Measurements from ENCODE around the gene DHX9.
A peak's percentile ranks its signal among the peaks of the same experiment; 100 is the strongest.

Gene DHX9

DNA sequence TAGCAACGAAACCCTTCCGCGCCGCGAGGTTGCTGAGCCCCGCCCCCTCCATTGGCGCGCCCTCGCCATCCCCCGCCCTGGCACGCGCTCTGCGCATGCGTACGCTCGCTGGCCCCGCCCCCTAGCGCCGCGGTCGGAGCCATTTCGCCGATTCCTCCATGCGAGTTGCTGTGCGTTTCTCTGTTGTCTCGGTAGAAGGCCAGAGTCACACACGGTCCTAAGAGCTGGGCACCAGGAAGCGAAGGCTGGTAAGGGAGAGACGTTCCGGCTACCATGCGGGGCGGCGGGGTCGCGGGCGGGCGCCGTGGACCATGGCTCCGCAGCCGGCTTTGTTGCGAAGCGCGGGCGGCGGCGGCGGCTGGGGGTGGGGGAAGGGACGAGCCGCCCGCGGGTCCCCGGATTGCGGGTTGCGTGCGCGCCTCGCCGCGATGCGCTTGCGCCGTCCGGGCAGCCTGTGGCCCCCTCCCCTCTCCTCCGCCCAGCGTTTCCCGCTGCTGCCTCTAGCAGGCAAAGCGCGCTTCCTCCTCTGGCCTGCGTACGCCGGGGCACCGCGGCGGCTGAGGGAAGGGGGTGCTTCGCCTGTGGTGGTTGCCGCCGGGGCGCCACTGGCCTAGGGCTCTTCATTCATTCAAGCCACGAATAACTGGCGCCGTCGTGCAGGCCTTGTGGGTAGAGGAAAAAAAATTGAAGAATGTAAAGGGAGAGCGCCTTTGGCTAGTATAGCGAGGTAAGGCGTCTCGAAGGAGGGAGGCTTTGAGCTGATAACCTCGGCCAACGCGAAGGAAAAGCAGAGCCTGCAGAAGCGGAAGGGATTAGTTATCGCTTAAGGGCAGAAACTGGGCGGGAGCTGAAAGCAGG is at the start of gene DHX9:
TSS of gene DHX9 (plus strand) at position 139 of the 858 bp plus-strand sequence. CDS start 3,220 bp downstream, outside the sequence.
- peak; percentile 97 for DNase-seq (ENCODE audit: low spot score)

DNA sequence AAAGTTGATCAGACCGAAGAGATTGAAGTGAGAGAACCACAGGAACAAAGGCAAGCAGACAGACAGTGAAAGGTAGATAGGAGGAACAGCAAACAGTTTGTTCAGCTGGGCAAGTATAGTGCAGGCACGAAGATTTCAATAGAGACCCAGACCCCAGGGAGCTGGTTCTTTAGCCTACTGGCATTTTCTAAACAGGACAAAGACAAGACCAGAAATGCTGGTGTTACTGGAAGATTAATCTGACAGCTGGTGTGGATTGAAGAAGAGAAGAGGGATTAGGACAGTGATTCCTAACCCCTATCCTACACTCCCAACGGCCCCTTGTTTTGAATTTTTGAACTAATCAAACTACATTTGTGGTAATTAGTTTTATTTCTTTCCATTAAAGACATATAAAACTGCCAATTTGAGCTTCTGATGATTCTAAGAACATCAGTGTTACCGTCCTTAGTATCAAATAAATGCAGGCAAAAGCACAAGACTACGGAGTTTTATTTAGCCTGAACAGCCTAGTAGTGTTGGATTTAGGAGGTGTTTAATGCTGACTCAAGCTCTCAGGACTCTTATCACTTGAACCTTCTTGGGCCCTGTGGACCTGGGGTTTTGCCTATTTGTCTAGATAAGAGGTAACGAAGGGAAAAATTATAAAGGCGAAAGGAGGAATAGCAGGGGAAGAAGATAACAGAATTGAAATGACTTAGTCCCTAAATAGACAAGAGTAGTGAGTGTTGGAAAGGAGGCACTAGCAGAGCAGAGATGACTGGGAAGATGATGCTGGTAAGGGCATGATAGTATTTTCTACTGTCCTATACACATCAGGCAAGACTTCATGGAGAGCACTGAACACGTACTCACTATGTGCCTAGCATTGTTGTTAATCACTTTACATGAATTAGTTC is 47.6 kb upstream of the DHX9 start:
- no peak for DNase-seq (ENCODE audit: low spot score)

DNA sequence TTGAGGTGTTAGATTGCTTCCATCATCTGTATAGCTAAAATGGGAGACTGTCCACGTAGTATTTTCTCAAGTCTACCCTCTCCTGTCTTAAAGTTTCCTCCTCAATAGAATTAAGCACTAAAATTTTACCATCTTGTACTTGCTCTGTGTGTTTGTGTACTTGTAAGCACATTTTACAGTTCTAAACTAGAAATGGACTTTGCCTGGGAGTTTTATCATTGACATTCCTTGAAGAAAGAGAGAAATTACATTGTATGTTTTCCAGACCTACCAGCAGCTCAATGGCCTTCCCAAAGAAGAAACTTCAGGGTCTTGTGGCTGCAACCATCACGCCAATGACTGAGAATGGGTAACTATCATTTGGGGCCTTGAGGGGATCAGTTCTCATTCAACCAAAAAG is 45.1 kb upstream of the DHX9 start:
- DNase-seq (ENCODE audit: low spot score), result no peak

DNA sequence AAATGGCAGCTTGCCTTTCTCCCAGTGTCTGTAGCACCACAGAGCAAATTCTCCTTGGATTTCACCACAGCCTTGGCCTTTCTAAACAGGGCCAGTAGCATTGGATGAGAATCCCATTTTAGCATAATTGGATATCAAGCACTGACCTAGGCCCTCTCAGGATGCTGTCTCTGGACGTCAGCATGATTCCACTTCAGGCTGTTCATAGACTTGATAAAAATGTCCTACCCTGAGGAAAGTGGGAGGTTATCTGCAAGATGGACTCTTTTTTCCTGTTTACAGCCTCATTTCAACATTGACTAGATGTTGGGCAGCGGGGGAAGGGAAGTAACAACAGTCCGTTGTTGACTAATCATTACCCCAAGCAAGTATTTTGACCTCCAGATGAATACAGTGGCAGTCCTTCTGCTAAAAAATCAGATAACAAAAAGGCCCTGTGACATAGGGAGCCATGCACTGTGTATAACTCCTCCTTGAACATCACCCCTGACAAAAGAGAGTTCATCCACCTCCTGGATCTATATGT is 44.4 kb upstream of the DHX9 start:
- DNase-seq (ENCODE audit: low spot score), result no peak

DNA sequence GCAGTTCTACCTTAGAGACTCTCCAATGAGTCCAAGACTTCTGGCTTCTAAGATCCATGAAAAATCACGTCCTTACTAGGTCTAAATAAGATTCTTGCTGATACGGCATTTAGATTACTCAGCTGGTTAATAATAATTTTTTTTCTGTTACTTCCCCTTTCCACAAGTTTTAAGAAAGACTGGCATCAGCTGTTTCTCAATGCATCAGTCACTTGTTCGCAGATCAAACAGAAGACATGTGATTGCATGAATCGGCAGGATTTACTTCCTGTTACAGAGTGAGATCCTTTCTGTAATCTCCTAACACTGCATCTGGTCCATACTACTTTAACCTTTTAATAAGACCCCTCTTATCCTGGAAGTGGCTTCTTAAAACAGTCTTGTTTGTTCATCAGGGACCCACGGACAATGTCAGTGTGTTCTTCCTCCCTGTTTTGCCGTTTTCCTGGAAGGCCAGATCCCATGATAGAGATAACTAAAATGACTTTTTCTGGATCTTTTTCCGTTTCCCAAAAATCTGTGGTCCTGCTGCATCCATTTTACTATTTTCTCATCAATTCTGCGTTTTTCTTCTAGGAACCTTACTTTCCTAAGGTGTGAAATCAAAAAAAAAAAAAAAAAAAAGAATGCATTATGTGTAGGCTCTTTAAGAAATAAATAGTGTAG is 43.5 kb upstream of the DHX9 start:
- no peak for DNase-seq (ENCODE audit: low spot score)

DNA sequence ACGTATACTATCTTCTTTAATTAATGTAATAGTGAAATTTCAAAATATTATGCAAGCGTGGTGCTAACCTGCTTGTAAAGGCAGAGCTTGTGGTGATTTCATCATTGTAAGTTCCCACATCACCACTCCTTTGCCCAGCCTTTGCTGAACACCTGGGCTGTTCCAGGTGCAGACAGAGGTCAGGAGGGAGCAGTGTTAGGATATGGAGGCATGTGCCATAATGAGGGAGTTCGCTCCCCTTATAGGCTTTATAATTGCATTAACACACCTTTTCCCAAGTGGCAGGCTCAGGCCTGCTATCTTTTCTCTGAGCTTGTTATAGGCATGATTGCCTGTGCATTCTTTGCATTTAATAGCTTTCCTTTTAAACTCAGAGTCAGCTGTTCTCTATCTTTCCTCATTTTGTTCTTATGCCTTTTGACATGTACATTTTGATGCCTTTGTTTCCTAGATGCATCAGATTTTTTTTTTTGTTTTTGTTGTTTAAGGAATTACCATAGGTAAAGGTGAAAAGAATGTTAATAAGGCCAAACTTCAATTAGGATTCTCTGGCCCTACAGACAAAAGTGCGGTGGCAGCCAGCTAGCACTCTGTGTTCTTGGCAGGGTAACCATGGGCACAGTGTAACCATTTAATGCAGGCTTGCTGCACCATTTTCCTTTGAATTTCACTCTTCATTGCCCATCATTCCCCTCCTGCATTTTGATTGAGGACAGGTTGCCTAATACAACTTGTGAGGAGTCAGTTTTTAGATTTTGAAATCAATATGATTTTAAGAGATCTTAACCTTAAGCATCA is 36.9 kb upstream of the DHX9 start:
- no peak for DNase-seq (ENCODE audit: low spot score)

DNA sequence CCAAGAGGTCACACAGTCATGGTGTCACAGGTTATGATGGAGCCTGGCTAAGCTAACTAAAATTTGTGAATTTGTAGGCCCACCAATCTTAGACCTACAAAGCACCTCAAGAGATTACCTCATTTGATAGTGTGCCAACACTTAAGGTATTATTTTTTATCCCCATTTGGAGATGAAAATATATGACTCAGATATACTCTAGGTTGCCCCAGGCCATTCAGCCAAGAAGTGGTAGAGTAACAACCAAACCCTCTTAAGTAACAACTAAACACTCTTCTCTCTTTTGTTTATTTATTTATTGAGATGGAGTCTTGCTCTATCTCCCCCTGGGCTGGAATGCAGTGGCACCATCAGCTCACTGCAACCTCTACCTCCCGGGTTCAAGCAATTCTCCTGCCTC is 35.3 kb upstream of the DHX9 start:
- DNase-seq (ENCODE audit: low spot score), result no peak

DNA sequence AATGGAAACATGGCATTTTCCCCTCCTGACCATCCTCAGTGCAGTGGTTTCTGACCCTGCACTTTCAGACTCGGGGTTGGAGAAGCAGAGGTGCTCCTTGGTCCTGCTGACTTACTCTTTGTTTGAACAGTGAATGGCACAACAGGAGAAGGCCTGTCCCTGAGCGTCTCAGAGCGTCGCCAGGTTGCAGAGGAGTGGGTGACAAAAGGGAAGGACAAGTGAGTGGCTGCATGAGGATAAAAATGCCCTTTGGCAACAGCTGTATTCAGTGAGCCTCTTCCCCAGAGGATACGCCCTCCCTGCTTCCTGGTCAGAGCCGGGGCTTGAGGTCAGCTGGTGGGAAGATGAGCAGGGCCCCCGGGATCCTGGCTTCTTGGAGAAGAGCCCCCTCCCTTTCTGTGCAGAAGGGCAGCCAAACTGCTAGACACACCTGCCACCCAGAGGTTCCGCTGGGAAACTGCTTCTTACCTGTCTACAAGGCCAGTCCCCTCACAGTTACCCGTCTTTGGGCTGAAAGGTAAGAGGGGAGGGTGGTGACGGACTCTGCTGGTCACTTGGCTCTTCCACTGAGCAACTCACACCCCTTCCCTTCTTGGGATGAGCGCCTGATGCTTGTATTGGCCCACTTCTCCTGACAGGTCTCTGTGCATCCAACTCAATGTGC is 33.0 kb upstream of the DHX9 start:
- no peak for DNase-seq (ENCODE audit: low spot score)

DNA sequence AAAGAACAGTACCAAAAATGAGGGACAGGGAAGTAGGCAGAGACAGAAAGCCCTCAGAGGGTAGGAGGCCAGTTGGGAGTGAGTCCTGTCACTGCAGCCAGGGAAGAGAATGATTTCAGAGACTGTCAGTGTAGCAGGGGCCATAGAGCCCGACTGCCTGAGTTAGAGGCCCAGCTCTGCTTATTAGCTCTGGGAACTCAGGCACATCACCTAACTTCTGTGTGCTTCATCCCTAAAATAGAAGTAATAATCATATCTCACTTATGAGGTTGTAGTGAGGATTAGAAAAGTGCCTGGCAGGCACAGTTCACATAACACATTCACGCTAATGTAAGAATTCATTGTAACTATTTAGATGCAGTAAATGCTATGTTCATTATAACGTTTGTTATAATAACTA is 31.2 kb upstream of the DHX9 start:
- DNase-seq (ENCODE audit: low spot score), result no peak

DNA sequence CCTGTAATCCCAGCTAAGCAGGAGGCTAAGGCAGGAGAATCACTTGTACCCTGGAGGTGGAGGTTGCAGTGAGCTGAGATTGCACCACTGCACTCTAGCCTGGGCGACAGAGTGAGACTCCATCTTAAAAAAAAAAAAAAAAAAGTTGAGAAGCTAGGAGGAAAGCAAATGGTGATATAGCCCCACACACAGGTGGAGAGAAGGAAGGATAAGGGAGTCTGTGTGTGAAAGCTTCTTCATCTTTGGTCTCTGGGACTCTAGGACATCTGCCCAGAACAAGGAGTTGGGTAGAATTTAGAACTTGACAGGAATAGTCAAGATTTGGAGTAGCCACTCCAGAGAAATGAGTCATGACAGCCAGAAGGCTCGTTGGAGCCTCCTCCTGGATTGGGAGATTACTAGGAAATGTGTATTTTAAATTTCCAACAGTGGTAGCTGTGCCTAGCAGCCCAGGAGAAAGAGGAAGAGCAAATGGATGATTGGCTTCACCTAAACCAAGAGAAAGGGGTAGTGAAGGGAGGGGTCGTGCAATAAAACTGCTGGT is 29.7 kb upstream of the DHX9 start:
- no peak for DNase-seq (ENCODE audit: low spot score)

DNA sequence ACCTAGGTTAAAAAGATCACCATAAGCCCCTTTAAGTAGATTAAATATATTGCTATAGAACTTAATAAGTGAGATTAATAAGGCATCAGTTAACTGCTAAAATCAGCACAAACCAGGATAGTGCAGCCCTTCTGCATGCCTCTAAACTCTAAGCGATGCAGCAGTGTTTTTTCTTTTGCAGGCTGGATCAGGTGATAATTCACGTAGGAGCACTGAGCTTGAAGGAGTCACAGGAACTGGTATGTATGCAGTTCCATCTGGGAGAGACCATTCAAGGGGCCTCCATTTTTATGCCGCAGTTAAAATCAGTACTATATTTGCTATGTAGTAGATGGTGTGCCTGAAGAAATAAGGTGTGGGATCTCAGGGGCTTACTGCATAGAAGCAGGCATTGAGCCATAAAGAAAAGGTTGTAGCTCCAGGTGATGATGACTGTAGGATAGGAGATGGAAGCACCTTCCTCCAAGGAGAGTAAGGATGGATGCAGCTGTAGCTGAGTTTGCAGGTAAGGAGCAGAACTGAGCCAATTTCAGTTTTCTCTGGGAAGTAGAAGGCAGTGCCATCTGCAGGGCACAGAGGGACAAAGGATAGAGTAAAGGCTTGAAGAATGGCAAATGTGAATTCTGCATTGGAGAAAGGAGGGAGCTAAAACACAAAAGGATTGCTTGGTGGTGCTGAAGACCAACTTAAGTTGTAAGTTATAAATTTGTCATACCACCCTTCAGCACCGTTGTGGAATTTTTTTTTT is 27.0 kb upstream of the DHX9 start:
- DNase-seq (ENCODE audit: low spot score), result no peak

DNA sequence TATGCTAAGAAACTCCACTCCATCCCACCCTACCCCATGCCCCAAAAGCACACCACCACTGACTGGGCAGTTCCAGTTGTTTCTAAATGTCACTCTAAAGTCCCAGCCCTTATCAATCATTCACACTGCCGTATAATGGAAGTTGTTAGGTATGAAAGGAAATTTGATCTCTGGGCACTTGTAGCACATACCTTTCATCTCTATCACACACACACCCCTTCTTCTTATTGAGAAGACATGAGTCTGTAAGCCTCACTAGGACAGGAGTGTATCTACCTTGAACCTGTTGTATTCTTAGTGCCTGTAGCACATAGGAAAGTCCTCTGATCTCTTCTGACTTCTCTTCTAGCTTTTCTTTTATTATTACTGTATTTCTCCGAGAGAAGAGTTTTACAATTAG is 22.3 kb upstream of the DHX9 start:
- no peak for DNase-seq (ENCODE audit: low spot score)

DNA sequence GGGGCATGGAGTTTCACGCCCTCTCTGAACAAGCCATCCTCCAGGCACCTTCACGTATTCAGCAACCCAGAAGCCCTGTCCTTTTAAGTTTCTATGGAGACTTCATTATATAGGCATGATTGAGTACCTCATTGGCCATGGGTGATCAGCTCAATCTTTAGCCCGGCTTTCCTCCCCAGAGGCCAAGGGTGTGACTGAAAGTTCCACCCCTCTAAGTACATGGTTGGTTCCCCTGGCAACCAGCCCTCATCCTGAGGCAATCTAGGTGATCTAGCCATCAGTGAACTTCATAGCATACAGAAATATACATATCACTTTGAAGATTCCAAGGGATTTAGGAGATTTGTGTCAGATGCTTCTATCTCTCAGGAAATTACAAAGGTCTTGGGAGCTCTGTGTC is 21.3 kb upstream of the DHX9 start:
- DNase-seq (ENCODE audit: low spot score), result no peak

DNA sequence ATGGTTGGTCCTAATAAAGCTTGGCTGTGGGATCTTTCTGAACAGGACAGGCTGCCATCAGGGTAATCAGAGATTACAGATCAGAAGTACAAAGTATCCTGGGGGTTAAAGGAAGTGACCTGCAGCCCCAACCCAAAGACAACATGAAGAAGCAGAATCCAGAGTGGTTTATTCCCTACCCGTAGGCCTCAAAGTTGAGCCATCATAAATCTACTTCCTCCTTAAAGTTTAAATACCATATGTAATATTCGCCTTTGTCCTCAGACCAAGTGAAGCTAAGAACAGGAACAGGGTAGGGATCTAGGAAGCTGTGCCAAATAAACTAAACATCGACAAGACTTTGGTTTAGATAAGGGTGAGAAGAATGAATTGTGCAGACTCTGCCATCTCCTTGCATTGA is 15.9 kb upstream of the DHX9 start:
- no peak for DNase-seq (ENCODE audit: low spot score)

DNA sequence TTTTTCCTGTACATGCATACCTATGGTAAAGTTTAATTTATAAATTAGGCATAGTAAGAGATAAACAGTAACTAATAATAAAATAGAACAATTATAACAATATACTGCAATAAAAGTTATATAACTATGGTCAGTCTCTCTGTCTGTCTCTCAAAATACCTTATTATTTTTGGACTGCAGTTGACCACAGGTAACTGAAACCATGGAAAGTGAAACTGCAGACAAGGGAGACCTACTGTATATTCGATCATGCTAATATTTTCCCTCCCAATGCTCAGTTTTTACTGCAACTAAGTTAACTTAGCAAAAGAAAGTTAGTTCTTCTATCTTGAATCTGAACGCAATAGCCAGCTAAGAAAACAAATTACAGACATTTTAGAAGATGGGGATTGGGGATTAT is 12.3 kb upstream of the DHX9 start:
- no peak for DNase-seq (ENCODE audit: low spot score)

DNA sequence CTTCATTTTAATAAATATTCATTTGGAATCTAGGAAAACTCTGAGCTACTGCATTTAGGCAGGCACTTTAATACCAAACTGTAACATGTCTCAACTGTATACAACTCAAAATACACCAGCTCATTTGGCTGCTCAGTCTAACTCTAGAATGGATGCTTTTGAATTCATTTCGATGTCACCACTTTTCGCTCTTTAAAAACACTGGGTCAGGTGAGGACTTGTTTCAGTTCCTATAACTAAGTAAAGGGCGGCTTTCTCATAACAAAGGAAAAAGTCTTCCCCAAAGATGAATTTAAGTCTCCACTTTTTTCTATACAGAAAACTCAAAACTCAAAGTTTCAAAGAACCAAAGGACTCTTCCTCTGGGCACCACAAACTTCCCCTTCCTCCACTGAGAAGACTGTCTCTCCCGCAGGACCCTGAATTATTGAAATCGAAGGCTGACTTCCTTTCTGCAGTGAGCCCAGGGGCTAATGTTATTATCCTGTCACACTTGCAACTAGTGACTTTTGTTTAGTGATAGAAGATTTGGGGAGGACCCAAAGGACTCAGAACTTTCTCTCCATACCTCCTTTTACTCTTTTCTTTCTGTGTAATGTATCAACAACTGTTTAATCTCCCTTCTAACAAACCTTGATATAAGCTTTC is 9.7 kb upstream of the DHX9 start:
- no peak for DNase-seq (ENCODE audit: low spot score)

DNA sequence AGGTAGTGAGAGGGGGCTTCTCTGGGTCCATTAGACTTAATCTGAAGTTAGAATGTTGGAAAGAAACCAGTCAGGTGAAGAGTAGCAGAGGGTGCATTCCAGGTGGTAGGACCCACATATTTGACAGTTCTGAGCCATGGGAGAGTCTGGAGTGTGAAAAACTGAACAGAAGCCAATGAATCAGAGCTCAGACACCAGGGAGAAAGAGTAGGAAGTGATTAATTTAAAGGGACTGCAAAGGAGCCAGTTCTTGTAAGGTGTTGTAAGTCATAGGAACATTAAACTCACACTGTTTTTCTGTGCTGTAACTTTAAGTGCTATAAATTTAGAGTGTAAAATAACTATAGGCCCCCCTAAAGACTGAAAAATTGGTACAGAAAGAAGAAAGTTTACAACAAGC is 5.9 kb upstream of the DHX9 start:
- no peak for DNase-seq (ENCODE audit: low spot score)

DNA sequence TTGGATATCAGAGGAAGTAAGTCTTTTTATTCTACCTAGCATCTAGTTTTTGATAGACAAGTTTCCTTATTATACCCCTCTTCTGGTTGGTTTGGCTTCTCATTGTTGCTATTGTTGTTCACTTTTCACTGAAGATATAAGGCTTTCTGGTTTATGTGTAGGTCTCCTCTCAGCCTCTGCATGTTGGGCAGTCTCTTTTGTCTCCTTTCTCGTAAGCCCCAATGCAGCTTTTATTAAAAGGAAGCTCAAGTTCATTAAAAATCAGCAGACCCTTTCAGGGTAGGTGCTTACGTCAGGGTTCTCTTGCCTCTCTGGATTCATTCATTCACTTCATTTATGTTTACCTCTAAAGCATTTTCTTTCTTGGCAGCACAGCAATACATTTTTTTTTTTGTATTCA is 4.8 kb upstream of the DHX9 start:
- DNase-seq (ENCODE audit: low spot score), result no peak

DNA sequence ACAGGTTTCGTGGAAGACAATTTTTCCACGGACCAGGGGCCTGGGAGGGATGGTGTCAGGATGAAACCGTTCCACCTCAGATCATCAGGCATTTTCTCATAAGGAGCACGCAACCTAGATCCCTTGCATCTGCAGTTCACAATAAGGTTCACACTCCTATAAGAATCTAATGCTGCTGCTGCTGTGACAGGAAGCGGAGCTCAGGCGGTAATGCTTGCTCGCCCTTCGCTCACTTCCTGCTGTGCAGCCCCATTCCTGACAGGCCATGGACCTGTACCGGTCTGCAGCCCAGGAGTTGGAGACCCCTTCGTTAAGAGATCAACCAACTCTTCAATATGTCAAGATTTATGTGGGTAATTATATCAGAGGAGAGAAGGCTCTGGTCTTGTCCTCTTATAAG is 3.3 kb upstream of the DHX9 start:
- no peak for DNase-seq (ENCODE audit: low spot score)

All from left forelimb (tissue), 1 donor.